GM15510 (cell line): ENCODE results near the gene TBL2.
A peak's percentile ranks its signal among the peaks of the same experiment; 100 is the strongest.

Source experiments
- POLR2A ChIP-seq: IDR thresholded peaks from 3 replicates; pipeline ENCODE4 v1.6.1; 2011; ENCODE audit warnings: borderline replicate concordance; ENCODE audit not compliant: insufficient read length; ENCODE audit errors: extremely low read depth

TBL2 gene

DNA sequence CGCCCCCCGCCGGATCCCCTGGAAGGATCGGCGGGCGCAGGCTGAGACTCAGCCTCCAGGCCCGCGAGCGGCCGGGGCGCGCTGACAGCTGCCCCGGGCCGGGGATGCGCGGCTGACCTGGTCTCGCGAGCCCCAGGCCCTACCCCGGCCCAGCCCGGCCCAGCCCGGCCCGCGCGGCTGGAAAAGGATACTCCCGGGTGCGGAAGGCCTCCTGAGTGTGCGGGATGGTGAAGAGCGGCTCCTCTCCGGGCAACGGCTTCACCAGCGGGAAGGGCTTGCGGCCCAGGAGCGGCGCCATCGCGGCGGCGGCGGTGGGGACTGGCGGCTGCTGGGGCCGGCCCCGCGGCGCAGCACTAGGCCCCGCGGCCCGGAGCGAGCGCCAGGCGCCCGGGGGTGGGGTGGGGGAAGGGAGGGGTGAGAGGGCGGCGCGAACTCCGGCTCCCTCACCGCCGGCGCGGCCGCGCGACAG, 56.7 kb downstream of the TBL2 start:
- peak; percentile 54 for TF ChIP-seq POLR2A

DNA sequence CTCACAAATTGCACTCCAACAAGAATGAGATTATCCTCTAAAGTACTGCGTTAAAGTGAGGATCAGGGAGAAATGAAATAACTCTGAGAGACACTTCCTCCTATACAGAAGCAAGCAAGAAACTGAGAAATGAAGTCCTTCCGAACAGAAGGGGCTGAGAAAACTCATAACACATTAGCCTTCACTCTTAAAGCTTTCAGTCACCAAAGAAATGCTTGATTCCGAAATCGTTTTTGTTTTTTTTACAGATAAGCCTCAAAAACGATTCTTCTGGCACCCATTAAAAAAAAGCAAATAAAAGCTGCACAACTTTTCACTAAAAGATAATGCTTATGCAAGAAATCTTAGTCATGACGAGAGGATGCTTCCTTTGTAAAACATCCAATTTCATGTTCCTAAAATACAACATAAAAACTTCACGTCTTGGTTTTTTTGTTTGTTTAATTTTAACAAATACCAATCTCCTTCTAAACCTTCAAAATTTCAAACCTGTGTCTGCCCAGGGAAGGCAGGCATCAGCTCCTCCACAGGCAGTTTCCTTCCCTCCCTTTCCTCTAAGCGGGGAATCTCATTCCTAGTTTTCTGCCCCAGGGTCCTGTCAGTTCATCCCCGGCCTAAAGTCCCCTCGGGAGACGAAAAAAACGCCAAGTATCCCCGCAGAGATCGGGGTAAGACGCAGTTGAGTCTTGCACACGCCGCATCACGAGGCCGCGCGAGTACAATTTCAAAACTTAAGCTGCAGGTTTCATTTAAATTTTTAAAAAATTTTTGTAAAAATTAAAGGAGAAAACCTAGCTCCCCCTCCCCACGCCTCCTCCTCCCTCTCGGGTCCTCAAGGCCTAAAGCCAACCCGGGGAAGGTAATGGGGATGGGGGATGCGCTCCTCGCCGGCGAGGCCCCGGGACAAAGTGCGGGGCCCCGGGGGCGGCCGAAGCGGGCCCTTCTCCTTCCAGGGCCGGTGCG, 57.4 kb downstream of the TBL2 start:
- no peak for TF ChIP-seq POLR2A

DNA sequence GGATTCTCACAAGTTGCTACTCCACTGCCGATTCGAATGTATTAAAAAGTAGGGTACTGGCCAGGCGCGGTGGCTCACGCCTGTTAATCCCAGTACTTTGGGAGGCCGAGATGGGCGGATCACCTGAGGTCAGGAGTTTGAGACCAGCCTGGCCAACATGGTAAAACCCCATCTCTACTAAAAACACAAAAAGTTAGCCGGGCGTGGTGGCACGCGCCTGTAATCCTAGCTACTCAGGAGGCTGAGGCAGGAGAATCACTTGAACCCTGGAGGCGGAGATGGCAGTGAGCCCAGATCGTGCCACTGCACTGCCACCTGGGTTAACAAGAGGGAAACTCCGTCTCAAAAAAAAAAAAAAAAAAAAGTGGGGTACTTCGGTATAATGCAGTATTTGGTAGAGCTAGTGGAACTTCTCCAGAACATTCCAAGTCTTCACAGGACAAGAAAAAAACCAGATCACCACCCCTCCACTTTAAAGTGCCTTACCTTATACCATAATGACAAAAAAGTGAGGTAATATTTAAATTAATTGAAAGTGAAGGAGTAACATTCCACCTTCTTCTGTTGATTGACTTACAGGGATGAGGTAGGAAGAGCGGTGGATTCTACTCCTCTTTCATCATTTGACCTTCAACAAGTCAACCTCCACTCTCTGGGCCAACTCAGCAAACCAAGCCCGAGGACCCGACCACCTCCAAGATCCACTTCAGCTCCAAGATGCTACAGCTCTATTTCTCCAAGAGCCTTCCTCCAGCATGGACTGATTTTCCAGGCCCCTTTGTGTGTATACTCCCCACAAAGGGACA, 58.3 kb downstream of the TBL2 start:
- no peak for TF ChIP-seq POLR2A

DNA sequence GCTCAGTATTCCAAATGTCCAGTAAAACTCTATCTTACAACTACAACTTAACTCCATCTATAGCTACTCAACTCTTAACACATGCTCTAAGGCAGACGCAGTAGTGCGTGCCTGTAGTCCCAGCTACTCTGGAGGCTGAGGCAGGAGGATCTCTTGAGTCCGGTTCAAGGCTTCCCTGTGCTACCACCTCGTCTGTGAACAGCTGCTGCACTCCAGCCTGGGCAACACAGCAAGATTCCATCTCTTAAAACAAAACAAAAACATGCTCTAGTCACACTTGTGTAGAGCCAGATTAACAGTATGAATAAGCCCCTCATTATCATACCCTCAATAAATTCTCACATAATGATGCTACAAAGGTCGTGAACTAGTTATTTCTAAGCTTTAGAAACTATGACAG, 59.9 kb downstream of the TBL2 start:
- TF ChIP-seq POLR2A, result no peak
